ENCODE data around the gene ACOXL.

Gene ACOXL

DNA sequence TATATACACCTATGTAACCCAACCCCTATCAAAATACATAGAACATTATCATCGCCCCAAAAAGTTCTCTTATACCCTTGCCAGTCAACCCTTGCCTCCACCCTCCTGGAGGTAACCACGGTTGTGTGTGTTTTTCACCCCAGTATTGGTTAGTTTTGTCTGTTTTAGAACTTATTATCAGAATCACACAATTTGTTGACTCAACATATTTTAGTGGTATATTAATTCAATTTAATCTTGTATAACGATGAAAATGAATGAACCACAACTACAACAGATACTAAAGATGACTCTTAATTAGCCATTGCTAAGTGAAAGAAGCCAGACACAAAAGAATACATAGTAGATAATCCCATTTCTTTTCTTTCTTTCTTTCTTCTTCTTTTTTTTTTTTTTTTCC, 19.3 kb downstream of the ACOXL start:
- in situ Hi-C loops (cut with MboI; ENCODE audit: low sequenced_read_pairs): no loop called here

- in situ Hi-C loops (cut with MboI; ENCODE audit: low sequenced_read_pairs): no loop called here
Observed at GRCh38 chr2:110752871-110753270, 20.5 kb downstream of the ACOXL start.

GRCh38 chr2:110755491-110756078, 23.2 kb downstream of the ACOXL start:
- in situ Hi-C loops (cut with MboI; ENCODE audit: low sequenced_read_pairs): no loop called here

GRCh38 chr2:110759411-110759810, 27.0 kb downstream of the ACOXL start:
- in situ Hi-C loops (cut with MboI; ENCODE audit: low sequenced_read_pairs): no loop called here

DNA sequence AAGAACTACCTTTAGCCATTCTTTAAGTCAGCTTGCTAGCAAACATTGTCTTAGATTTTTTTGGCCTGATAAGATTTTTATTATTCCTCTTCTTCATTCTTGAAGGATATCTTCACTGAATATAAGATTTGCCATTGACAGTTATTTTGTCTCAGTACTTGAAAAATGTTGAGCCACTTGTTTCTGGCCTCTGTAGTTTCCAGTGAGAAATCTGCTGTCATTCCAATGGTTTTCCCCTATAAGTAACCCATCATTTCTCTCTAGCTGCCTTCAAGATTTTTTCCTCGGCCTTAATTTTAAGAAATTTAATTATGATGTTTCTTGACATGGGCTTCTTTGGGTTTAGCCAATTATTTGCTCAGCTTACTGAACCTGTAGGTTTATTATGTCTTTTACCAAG, 32.6 kb downstream of the ACOXL start:
- in situ Hi-C loops (cut with MboI; ENCODE audit: low sequenced_read_pairs): no loop called here

DNA sequence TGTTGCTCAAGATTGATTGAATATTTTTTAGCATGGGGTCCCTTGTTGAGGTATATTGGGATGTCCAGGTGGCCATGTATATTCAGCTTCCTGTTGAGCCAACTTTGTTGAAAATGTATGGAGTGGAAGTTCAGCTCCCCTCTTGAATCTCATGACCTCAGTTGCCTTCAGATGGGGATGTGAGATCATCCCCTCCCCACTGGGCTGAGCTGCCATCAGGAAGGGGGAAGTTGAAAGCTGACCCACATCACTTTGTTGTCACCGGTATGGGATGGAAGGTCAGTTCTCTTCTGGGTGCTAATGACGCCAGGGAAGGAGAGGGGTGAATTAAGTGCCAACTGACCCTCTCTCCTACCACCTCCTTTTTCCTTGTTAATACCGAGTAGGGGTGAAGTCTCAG, 33.9 kb downstream of the ACOXL start:
- in situ Hi-C loops (cut with MboI; ENCODE audit: low sequenced_read_pairs): no loop called here

DNA sequence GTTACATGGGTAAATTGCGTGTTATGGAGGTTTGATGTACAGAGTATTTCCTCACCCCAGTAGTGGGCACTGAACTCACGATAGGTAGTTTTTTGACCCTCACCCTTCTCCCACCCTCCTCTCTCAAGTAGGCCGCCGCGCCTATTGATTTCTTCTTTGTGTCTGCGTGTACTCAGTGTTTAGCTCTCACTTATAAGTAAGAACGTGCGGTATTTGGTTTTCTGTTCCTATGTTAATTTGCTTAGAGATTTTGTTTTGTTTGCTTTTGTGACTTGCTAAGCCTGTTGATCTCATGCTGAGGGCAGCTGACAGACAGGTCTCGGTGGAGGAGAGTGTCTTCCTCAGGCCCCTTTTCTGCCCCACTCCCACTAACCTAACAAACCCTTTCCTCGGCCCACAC, 36.2 kb downstream of the ACOXL start:
- in situ Hi-C loops (cut with MboI; ENCODE audit: low sequenced_read_pairs): no loop called here

GRCh38 chr2:110770404-110770958, 38.1 kb downstream of the ACOXL start:
- in situ Hi-C loops (cut with MboI; ENCODE audit: low sequenced_read_pairs): no loop called here

DNA sequence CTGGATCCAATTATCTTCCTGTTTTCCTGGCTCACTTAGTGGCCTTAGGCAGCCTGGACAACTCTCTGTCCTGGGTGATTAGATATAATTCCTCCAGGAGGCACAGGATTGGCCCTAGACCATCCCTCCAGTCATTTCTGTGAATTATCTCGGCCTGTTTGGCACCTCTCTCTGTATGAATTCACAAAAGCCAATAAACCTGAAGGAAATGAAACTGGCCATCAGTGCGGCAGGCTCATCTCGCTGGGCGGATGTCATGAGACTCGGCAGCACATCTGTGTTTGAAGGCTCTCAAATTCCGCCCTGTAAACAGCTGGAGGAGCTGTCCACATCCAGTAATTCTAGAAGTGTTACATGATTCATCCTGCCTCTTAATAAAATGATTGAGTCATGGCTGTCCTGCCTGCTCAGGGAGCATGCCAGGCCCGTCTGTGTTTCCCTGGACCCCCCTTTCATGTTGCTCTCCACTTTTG, 38.6 kb downstream of the ACOXL start:
- in situ Hi-C loops (cut with MboI; ENCODE audit: low sequenced_read_pairs): no loop called here

DNA sequence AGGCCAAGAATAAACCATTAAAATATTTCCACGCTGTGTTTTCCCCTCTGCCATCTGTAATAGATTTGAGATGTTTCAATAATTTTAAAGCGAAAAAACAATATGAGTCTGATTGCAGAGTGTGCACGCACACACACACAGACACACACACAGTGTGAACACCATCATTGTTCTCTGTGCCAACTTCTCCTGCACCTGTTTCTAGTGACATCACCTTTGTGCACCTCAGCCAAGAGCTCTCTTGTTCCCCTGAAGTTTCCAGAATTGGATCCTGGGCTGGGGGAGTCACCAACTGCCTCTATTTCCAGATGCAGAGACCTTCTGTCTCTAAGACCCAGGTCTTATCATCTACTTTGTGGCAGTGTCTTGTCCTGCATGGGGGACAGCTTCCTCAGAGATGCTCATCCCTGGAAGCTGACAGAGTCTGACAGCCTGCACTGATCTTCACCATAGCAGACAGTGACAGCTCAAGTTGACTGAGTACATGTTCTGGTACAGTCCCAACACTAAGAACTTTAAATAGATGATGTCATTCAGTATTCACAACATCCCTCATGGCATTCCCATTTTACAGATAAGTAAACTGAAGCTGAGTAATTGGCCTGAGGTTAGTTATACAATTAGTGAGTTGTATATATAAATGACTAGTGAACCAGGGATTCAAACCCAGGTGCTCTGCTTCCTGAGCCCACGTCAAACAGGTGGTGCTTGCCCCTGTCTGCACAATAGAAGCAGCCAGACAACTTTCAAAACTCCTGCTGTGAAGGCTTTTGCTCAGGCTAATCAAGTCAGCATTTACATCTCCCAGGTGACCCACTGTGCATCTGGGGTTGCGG, 39.4 kb downstream of the ACOXL start:
- in situ Hi-C loops (cut with MboI; ENCODE audit: low sequenced_read_pairs): no loop called here

GRCh38 chr2:110772383-110772755, 40.0 kb downstream of the ACOXL start:
- in situ Hi-C loops (cut with MboI; ENCODE audit: low sequenced_read_pairs): no loop called here

DNA sequence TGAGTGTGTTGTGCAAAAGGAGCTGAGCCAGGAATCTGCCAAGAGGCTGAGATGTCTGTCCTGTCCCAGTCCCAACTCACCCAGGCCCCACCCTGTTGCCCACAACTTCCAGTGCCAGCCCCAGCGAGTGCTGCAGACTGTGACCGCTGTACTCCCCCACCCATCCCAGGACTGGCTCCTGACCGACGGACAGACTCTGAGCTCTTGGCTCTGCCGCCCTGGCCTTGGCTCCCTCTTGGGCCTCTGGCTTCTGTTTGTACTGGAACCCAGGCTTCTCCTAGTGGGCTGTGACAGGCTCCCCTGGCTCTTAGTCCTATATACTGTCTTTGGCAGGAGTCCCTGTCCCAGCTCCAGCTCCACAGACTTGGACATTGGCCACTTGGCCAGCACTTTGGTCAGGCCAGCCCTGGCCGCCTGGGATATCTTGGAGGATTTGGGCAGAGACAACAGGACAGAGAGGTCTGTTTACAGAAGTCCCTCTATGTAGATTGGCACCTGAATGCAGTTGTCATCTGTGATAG, 41.1 kb downstream of the ACOXL start:
- in situ Hi-C loops (cut with MboI; ENCODE audit: low sequenced_read_pairs): no loop called here

GRCh38 chr2:110774701-110775100, 42.3 kb downstream of the ACOXL start:
- in situ Hi-C loops (cut with MboI; ENCODE audit: low sequenced_read_pairs): no loop called here

GRCh38 chr2:110777531-110778311, 45.3 kb downstream of the ACOXL start:
- in situ Hi-C loops (cut with MboI; ENCODE audit: low sequenced_read_pairs): no loop called here

GRCh38 chr2:110780461-110780860, 48.1 kb downstream of the ACOXL start:
- in situ Hi-C loops (cut with MboI; ENCODE audit: low sequenced_read_pairs): no loop called here

GRCh38 chr2:110783196-110783873, 51.0 kb downstream of the ACOXL start:
- in situ Hi-C loops (cut with MboI; ENCODE audit: low sequenced_read_pairs): no loop called here

GRCh38 chr2:110784047-110784631, 51.8 kb downstream of the ACOXL start:
- in situ Hi-C loops (cut with MboI; ENCODE audit: low sequenced_read_pairs): no loop called here

DNA sequence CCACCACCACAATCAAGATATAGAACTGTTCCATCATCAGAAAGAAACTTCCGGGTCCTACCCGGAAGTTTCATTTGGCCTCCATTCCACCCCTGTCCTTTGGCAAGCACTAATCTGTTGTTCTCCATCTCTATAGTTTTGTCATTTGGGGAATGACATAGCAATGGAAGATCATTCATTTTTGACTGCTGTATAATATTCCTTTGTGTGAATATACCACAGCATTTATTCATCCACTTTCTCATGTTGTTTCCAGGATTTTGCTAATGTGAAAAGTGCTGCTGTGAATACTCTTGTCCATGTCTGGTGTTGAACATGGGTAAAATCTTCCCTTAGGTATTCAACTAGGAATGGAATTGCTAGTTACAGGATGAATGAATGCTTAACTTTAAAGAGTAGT, 53.1 kb downstream of the ACOXL start:
- in situ Hi-C loops (cut with MboI; ENCODE audit: low sequenced_read_pairs): no loop called here

DNA sequence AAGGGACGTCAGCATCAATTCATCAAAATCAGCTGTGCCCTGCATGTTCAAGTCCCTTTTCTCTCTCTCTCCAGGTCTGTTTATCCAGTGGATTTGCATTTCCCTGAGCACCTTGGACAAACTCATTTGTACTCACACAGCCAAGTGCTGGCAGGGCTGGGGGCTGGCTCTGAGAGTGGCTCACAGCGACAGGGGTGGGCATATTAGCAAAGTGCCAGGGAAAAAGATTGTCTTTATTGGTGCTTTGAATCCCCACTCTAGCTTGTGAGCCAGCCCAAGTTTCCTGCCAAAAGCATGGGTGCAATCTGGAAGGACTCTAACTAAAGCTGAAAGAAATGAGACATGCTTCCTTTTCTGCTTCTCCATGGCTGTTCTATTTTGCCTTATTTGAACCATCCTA, 56.6 kb downstream of the ACOXL start:
- in situ Hi-C loops (cut with MboI; ENCODE audit: low sequenced_read_pairs): no loop called here

- in situ Hi-C loops (cut with MboI; ENCODE audit: low sequenced_read_pairs): no loop called here
Observed at GRCh38 chr2:110789706-110790105, 57.3 kb downstream of the ACOXL start.

Measured in HL-60/S4 treated with retinoic acid at 250 ng/mL for 4 days and 3 days (cell line).